Measurements from ENCODE around the gene RAPGEF2. TPM values are rescaled to one million over a fixed set of nuclear protein-coding genes. Genes with fewer than 3 reads are reported as not detected.

RAPGEF2 gene
- total RNA-seq, 1 donor from 2014 or later, result 32.6 TPM

- TF ChIP-seq CTCF (IDR thresholded peaks at IDR 0.05; ENCODE audit: insufficient read depth, low read length, poor library complexity, severe bottlenecking), result no peak
- H3K4me3 ChIP-seq (ENCODE audit: low read depth, low read length), result no peak overlapping the region
- H3K36me3 ChIP-seq (ENCODE audit: control insufficient read depth, insufficient read depth, low read length), result no peaks in the 10 kb centered on the region
- no peaks in the 10 kb centered on the region for H3K27me3 ChIP-seq (ENCODE audit: control insufficient read depth, insufficient read depth, low read length)
- DNase-seq (ENCODE audit: low read depth), result no peak
These were observed 101.7 kb downstream of the RAPGEF2 start for GRCh38 chr4:159204566-159204965.

GRCh38 chr4:159205466-159205865 is 102.6 kb downstream of the RAPGEF2 start:
- no peak for TF ChIP-seq CTCF (IDR thresholded peaks at IDR 0.05; ENCODE audit: insufficient read depth, low read length, poor library complexity, severe bottlenecking)
- no peak for DNase-seq (ENCODE audit: low read depth)
- no peaks in the 10 kb centered on the region for H3K36me3 ChIP-seq (ENCODE audit: control insufficient read depth, insufficient read depth, low read length)
- no peaks in the 10 kb centered on the region for H3K27me3 ChIP-seq (ENCODE audit: control insufficient read depth, insufficient read depth, low read length)
- no peak overlapping the region for H3K4me3 ChIP-seq (ENCODE audit: low read depth, low read length)

GRCh38 chr4:159206427-159206871 is 103.6 kb downstream of the RAPGEF2 start:
- no peak for TF ChIP-seq CTCF (IDR thresholded peaks at IDR 0.05; ENCODE audit: insufficient read depth, low read length, poor library complexity, severe bottlenecking)

GRCh38 chr4:159209249-159209648 is 106.4 kb downstream of the RAPGEF2 start:
- no peak for TF ChIP-seq CTCF (IDR thresholded peaks at IDR 0.05; ENCODE audit: insufficient read depth, low read length, poor library complexity, severe bottlenecking)
- DNase-seq (ENCODE audit: low read depth), result no peak
- no peak overlapping the region for H3K4me3 ChIP-seq (ENCODE audit: low read depth, low read length)
- H3K27me3 ChIP-seq (ENCODE audit: control insufficient read depth, insufficient read depth, low read length), result no peaks in the 10 kb centered on the region
- H3K36me3 ChIP-seq (ENCODE audit: control insufficient read depth, insufficient read depth, low read length), result no peaks in the 10 kb centered on the region

More at GRCh38 chr4:159206427-159206871, 103.6 kb downstream of the RAPGEF2 start:
- Histone ChIP-seq H3K36me3 (ENCODE audit: control insufficient read depth, insufficient read depth, low read length) (no peaks in the 10 kb centered on the region), H3K27me3 (ENCODE audit: control insufficient read depth, insufficient read depth, low read length) (no peaks in the 10 kb centered on the region), H3K4me3 (ENCODE audit: low read depth, low read length) (no peak overlapping the region)
- no peak for DNase-seq (ENCODE audit: low read depth)

GRCh38 chr4:159210975-159211374 is 108.1 kb downstream of the RAPGEF2 start:
- Histone ChIP-seq H3K4me3 (ENCODE audit: low read depth, low read length) (no peak overlapping the region), H3K27me3 (ENCODE audit: control insufficient read depth, insufficient read depth, low read length) (no peaks in the 10 kb centered on the region), H3K36me3 (ENCODE audit: control insufficient read depth, insufficient read depth, low read length) (no peaks in the 10 kb centered on the region)
- no peak for DNase-seq (ENCODE audit: low read depth)
- TF ChIP-seq CTCF (IDR thresholded peaks at IDR 0.05; ENCODE audit: insufficient read depth, low read length, poor library complexity, severe bottlenecking), result no peak

GRCh38 chr4:159212675-159213293 is 109.9 kb downstream of the RAPGEF2 start:
- Histone ChIP-seq H3K27me3 (ENCODE audit: control insufficient read depth, insufficient read depth, low read length) (no peaks in the 10 kb centered on the region), H3K36me3 (ENCODE audit: control insufficient read depth, insufficient read depth, low read length) (no peaks in the 10 kb centered on the region), H3K4me3 (ENCODE audit: low read depth, low read length) (no peak overlapping the region)
- DNase-seq (ENCODE audit: low read depth), result no peak
- no peak for TF ChIP-seq CTCF (IDR thresholded peaks at IDR 0.05; ENCODE audit: insufficient read depth, low read length, poor library complexity, severe bottlenecking)
